SKM-1 (cell line): ENCODE results near the gene AGTR1.
A peak's percentile ranks its signal among the peaks of the same experiment; 100 is the strongest.
"Not testable (repeated sequence)": the region's sequence is repeated elsewhere in the genome, so short reads cannot be mapped to it uniquely, and the experiment has no call there.

Source experiments
- DNase-seq: peaks from one replicate; lab custom pipeline; 2025; ENCODE audit not compliant: unreplicated experiment; lab: John Stamatoyannopoulos, UW

AGTR1 gene

GRCh38 chr3:148717885-148718561 is 20.3 kb downstream of the AGTR1 start:
- no peak for DNase-seq

GRCh38 chr3:148718982-148719862 is 21.5 kb downstream of the AGTR1 start:
- DNase-seq: no peak

GRCh38 chr3:148720873-148721272 is 23.2 kb downstream of the AGTR1 start:
- no peak for DNase-seq

DNA sequence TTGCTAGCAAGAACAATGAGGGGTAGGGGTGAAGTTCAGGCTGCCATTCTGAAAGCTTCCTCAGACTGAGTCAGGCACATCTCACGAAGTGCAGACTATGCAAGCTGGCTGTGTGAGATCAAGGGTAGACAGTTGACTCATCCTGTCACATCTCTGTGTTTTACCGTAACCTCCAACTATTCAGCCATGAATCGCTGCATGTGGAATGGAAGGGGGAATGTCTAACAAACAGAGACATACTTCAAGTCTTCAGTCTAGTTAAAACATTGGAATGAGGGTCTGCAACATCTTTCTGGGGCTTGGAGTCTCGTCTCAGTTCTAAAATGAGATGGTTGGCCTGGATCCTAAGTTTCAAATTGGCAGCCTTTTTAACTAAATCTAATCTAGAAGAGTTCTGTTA is 25.9 kb downstream of the AGTR1 start:
- no peak for DNase-seq

GRCh38 chr3:148727231-148727630 is 29.5 kb downstream of the AGTR1 start:
- DNase-seq: peak; percentile 35

- no peak for DNase-seq
These were observed 31.1 kb downstream of the AGTR1 start for GRCh38 chr3:148728753-148729152.

DNA sequence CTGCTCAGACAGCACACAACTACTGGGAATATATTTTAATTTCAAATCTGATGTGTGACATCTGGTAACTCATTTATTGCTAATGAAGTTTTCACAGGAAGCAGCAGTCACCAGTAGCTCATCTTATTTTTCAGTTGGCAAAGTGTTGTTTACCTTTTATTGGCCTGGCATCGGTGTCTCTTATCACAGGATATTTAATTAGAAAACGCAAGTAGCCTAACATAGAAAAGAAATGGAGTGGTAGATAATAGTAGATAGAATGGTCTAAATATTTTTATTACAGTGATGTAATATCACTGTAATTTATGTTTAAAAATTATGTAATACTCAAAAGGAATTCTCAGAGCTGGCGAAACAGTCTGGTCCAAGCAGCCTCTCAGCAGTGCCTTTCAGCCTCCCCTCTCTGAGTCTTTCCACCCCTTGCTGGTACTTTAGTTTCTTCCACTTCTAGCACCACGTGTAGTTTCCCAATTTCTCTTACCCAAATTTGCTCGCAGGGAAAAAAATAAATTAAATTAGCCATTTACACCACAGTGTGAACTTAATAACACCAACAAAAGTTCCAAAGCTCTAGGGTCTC is 31.9 kb downstream of the AGTR1 start:
- no peak for DNase-seq

DNA sequence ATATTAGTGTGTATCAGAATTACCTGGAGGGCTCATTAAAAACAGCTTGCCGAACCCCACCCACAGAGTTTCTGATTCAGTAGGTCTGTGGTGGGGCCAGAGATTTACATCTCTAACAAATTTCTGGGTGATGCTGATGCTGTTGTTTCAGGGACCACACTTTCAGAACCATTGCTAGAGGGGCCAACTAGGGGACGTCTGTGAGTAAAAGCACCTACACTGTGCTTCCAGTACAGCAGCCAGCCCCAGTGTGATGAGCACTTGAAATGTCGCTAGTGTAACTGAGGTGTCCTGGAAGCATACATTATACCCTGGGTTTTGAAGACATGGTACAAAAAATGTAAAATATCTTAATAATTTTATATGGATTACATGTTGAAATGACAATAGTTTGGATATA is 33.0 kb downstream of the AGTR1 start:
- no peak for DNase-seq

DNA sequence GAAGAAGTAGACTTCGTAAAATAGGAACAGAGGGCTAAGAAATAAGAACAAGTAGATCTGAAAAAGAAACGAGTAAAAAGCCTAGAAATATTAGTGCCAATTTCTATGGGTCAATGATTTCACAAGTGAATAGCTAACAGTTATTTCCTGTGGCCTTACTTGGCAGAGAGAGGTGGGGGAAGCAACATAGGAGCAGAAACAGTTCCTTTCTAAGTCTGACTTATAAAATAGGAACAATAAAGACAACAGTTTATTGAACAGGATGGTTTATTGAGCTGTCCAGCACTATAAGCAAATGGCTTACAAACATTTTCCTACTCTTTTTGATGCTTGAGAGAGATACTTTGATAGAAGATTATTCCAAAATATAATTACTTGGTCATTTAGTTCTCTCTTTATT is 37.9 kb downstream of the AGTR1 start:
- no peak for DNase-seq

DNA sequence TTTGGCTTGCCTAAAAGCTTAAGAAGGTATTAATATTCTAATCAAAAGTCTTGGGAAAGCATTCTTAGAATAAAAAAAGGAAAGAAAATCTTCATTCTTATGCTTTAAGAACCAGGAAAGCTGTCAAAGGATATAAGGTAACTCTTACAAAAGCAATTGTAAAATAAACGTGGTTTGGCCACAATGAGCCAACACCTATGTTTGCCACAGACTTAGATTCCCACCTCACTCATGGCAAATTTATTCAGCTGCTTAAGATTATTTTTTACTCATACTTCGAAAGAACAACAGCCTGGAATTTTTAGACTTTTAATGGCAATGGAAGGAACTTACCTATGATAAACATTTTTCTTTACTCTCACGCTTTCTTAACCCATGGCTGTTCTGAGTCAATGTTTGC is 38.4 kb downstream of the AGTR1 start:
- no peak for DNase-seq

- DNase-seq: no peak
These were observed 39.4 kb downstream of the AGTR1 start for GRCh38 chr3:148737104-148737530.

GRCh38 chr3:148739720-148740119 is 42.0 kb downstream of the AGTR1 start:
- DNase-seq: no peak

- DNase-seq: no peak
These were observed 42.6 kb downstream of the AGTR1 start for GRCh38 chr3:148740291-148740690.

DNA sequence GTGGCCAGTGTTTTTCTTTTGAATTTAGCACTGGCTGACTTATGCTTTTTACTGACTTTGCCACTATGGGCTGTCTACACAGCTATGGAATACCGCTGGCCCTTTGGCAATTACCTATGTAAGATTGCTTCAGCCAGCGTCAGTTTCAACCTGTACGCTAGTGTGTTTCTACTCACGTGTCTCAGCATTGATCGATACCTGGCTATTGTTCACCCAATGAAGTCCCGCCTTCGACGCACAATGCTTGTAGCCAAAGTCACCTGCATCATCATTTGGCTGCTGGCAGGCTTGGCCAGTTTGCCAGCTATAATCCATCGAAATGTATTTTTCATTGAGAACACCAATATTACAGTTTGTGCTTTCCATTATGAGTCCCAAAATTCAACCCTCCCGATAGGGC is 43.5 kb downstream of the AGTR1 start:
- no peak for DNase-seq

DNA sequence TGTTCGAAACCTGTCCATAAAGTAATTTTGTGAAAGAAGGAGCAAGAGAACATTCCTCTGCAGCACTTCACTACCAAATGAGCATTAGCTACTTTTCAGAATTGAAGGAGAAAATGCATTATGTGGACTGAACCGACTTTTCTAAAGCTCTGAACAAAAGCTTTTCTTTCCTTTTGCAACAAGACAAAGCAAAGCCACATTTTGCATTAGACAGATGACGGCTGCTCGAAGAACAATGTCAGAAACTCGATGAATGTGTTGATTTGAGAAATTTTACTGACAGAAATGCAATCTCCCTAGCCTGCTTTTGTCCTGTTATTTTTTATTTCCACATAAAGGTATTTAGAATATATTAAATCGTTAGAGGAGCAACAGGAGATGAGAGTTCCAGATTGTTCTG is 44.4 kb downstream of the AGTR1 start:
- DNase-seq: no peak

DNA sequence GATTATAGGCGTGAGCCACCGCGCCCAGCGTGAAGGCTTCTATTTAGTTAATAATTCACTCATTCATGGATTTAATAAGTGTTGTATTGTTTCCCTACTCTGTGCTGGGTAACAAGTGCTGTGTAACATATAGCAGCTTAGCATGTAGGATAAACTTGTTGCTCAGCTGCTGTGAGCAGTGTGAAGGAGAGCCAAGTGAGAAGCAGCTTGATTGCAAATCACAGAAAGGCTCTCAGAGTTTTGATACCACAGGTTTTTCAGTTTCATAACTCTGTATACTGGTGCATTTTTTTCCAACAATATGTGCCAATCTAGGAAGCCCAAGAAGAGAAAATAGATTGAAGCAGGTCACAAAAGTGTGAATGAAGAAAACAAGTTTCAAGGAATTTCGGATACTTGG is 48.4 kb downstream of the AGTR1 start:
- DNase-seq: no peak

DNA sequence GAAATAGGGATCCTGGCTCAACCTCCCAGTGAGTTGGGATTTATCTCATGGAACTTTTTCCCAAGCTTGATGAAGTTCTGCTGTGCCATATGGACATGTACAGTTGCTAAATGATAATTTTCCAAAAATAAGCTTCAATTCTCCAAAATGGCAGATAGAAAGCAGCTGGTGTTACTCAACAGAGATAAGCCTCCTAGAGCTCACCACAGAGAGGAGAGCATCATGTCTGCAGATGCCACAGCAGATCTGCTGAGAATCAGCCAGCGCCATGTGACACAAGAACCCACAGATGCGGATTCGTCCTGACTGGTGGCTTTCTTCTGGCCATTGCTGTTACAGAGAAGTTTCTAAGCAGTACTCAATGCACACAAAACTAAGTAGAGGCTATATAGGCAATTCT is 50.6 kb downstream of the AGTR1 start:
- no peak for DNase-seq

DNA sequence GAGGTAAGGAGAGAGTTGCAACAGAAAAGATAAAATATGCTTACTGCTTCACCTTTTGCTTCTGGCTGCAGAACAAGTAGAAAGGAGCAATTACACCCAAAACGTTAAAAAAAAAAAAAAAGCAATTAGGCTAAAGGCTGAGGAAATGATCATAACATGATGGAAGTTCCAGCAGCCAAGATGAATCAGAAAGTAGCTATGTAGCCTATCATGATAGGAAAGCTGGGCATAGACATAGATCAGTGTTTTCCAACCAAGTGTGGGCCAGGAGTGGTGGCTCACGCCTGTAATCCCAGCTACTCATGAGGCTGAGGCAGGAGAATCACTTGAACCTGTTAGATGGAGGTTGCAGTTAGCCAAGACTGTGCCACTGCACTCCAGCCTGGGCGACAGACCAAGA is 52.6 kb downstream of the AGTR1 start:
- DNase-seq: no peak

GRCh38 chr3:148751461-148751860 is 53.8 kb downstream of the AGTR1 start:
- DNase-seq: no peak

- not testable (repeated sequence) for DNase-seq
These were observed 55.7 kb downstream of the AGTR1 start for GRCh38 chr3:148753385-148753784.

GRCh38 chr3:148755570-148755969 is 57.9 kb downstream of the AGTR1 start:
- DNase-seq: no peak

DNA sequence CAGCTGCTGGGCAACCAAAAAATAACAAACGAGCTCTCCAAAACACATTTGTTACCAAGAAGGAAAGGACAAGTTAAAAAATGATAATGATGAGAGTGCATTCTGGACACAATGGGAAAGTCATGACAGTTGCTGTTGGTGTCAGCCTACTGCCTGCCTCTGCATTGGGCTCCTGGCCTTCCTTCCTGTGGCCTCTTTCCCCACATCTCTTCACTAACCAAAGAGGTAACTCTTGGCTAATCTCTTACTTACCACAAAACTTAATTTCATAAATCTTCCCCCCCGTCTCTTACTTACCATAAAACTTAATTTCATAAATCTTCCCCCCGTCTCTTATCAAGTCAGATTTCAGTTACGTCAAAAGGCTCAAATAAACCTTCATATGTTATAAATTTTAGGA is 58.6 kb downstream of the AGTR1 start:
- peak; percentile 48 for DNase-seq
